Peyer's patch (tissue), 4 donors: Measurements from ENCODE around the gene DNMT3A. TPM values are rescaled to one million over a fixed set of nuclear protein-coding genes. Genes with fewer than 3 reads are reported as not detected.

Source experiments
- DNase-seq, 3 donors: peaks; one replicate each; pipeline ENCODE4 v3.0.0-alpha.2; 2017 to 2019
- H3K27ac ChIP-seq, 4 donors: fragments of 200-600 bp; sonication (generic); one replicate each; pipeline ENCODE4 v1.5.1; 2016 to 2019
- H3K27me3 ChIP-seq, 2 donors: fragments of 200-600 bp; sonication (generic); one replicate each; pipeline ENCODE4 v1.5.1; 2019
- H3K36me3 ChIP-seq, 3 donors: fragments of 200-600 bp; sonication (generic); one replicate each; pipeline ENCODE4 v1.5.1; 2016 to 2019
- H3K4me1 ChIP-seq, 4 donors: fragments of 200-600 bp; sonication (generic); one replicate each; pipeline ENCODE4 v1.5.1; 2016 to 2019
- H3K4me3 ChIP-seq, 4 donors: fragments of 200-600 bp; sonication (generic); 1 replicate in 3 of 4; 2 replicates in 1 of 4; pipeline ENCODE4 v1.5.1; 2016 to 2019; ENCODE audit warnings: mild to moderate bottlenecking in 1 of 4
- H3K9me3 ChIP-seq, 4 donors: fragments of 200-600 bp; sonication (generic); one replicate each; pipeline ENCODE4 v1.5.1; 2016 to 2019; ENCODE audit warnings: mild to moderate bottlenecking in 1 of 4
- POLR2A ChIP-seq, 2 donors: fragments of 450-650 bp; IDR thresholded peaks; one replicate each; pipeline ENCODE4 v1.5.1; 2017; ENCODE audit warnings: antibody characterized with exemption in 2 of 2, mild to moderate bottlenecking in 2 of 2, moderate library complexity in 2 of 2
- total RNA-seq, 4 donors: library from RNA; depleted of rRNA; stranded (reverse); fragments of >200 nt; gene quantifications; one replicate each; pipeline ENCODE4 v1.1.0, GENCODE V29; 2016
- TF ChIP-seq, protein P1 (sequence below), 6 experiments: fragments of 450-650 bp in 4 of 6; fragments of 200-600 bp in 2 of 6; sonication (generic) in 1 of 6; IDR thresholded peaks; one replicate each; pipeline ENCODE4 v1.5.1; 2017 to 2019; ENCODE audit warnings: antibody characterized with exemption in 6 of 6, mild to moderate bottlenecking in 3 of 6, moderate library complexity in 1 of 6

The DNMT3A gene
- total RNA-seq, 4 donors from 2014 or later: 10.7 to 126 (median 27.7) TPM

GRCh38 chr2:25323610-25324189 is 18.0 kb downstream of the DNMT3A start:
- no peak for DNase-seq
- TF ChIP-seq, protein P1, sequence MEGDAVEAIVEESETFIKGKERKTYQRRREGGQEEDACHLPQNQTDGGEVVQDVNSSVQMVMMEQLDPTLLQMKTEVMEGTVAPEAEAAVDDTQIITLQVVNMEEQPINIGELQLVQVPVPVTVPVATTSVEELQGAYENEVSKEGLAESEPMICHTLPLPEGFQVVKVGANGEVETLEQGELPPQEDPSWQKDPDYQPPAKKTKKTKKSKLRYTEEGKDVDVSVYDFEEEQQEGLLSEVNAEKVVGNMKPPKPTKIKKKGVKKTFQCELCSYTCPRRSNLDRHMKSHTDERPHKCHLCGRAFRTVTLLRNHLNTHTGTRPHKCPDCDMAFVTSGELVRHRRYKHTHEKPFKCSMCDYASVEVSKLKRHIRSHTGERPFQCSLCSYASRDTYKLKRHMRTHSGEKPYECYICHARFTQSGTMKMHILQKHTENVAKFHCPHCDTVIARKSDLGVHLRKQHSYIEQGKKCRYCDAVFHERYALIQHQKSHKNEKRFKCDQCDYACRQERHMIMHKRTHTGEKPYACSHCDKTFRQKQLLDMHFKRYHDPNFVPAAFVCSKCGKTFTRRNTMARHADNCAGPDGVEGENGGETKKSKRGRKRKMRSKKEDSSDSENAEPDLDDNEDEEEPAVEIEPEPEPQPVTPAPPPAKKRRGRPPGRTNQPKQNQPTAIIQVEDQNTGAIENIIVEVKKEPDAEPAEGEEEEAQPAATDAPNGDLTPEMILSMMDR (IDR thresholded peaks at IDR 0.05): no peak
- no peak for TF ChIP-seq POLR2A (IDR thresholded peaks at IDR 0.05)
- Histone ChIP-seq H3K4me3 (no peak overlapping the region), H3K27me3 (no peaks in the 10 kb centered on the region), H3K27ac (peak overlapping the region in 2 of 4 donors; percentile 6 to 43), H3K36me3 (no peaks in the 10 kb centered on the region), H3K9me3 (peaks cover 0 to 8% (median 2%) of the 10 kb centered on the region in 4 donors), H3K4me1 (peaks cover 0 to 8% (median 0%) of the 10 kb centered on the region in 4 donors)

GRCh38 chr2:25323042-25323514 is 18.6 kb downstream of the DNMT3A start:
- H3K36me3 ChIP-seq: no peaks in the 10 kb centered on the region
- DNase-seq: peak in 2 of 3 donors; percentile 48 to 66
- peak overlapping the region in 3 of 4 donors; percentile 6 to 43 (median 25) for H3K27ac ChIP-seq
- H3K4me3 ChIP-seq: peak overlapping the region in 2 of 4 donors; percentile 1 to 20
- H3K27me3 ChIP-seq: no peaks in the 10 kb centered on the region
- TF ChIP-seq POLR2A (IDR thresholded peaks at IDR 0.05): no peak
- TF ChIP-seq, protein P1 (IDR thresholded peaks at IDR 0.05): no peak
- H3K9me3 ChIP-seq: peaks cover 0 to 8% (median 2%) of the 10 kb centered on the region in 4 donors
- peaks cover 0 to 8% (median 0%) of the 10 kb centered on the region in 4 donors for H3K4me1 ChIP-seq

- H3K36me3 ChIP-seq: no peaks in the 10 kb centered on the region
- H3K4me3 ChIP-seq: no peak overlapping the region
- H3K27ac ChIP-seq: no peak overlapping the region
- no peak for DNase-seq
- H3K4me1 ChIP-seq: peaks cover 0 to 8% (median 0%) of the 10 kb centered on the region in 4 donors
- H3K9me3 ChIP-seq: peaks cover 0 to 8% (median 2%) of the 10 kb centered on the region in 4 donors
- no peak for TF ChIP-seq POLR2A (IDR thresholded peaks at IDR 0.05)
- TF ChIP-seq, protein P1 (IDR thresholded peaks at IDR 0.05): no peak
- no peaks in the 10 kb centered on the region for H3K27me3 ChIP-seq
Observed at GRCh38 chr2:25322312-25322711, 19.4 kb downstream of the DNMT3A start.

DNA sequence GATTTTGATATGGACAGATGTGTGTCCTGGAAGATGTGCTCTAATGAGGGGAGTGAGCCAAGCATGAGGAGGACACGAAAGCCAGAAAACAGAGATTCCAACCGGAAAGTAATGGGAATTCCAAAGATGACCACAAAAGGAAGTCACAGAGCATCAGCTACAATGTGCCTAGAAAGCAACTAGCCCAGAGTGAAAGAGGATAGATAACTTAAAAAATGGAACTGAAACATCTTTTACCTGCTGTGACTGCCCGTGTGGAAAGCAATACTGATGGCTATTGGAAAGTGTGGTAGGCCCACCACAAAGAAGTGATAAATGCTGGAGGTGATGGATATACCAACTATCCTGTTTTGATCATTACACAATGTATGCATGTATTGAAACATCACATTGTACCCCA is 21.6 kb downstream of the DNMT3A start:
- H3K9me3 ChIP-seq: no peaks in the 10 kb centered on the region
- TF ChIP-seq, protein P1 (IDR thresholded peaks at IDR 0.05): no peak
- no peak for TF ChIP-seq POLR2A (IDR thresholded peaks at IDR 0.05)
- H3K36me3 ChIP-seq: no peaks in the 10 kb centered on the region
- no peak for DNase-seq
- no peak overlapping the region for H3K4me3 ChIP-seq
- peaks cover 0 to 18% (median 4%) of the 10 kb centered on the region in 4 donors for H3K4me1 ChIP-seq
- H3K27me3 ChIP-seq: no peaks in the 10 kb centered on the region
- H3K27ac ChIP-seq: no peak overlapping the region

DNA sequence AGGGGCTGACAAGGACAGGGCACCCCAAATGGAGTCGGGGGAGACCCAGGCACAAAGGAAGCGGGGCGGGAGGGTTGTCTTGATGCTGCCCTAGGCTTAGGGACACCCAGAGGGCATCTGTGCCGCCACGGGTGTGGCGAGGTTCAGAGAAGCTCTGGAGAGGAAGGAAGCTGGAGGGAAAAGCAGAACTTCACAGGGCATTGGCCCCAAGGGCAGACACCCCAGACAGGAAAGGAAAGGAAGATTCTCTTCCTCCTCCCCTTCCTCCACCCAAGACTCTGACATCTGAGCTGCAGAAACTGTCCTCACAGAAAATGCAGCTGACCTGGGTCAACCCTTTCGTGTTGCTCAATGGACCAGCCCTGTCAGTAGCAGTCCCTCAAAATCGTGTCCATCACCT is 25.6 kb downstream of the DNMT3A start:
- DNase-seq: no peak
- TF ChIP-seq, protein P1 (IDR thresholded peaks at IDR 0.05): no peak
- no peak for TF ChIP-seq POLR2A (IDR thresholded peaks at IDR 0.05)
- Histone ChIP-seq H3K27ac (peak overlapping the region in 1 of 4 donors; percentile 51), H3K36me3 (no peaks in the 10 kb centered on the region), H3K27me3 (no peaks in the 10 kb centered on the region), H3K9me3 (no peaks in the 10 kb centered on the region), H3K4me1 (peaks cover 0 to 45% (median 16%) of the 10 kb centered on the region in 4 donors), H3K4me3 (no peak overlapping the region)
